GM21576 (cell line): ENCODE measurements around the gene CCDC30.

Experiments
- ATAC-seq: cut with Tn5 transposase; IDR thresholded peaks from one replicate; pipeline ENCODE4 v1.9.1; 2021; ENCODE audit warnings: mild to moderate bottlenecking, moderate library complexity; ENCODE audit not compliant: unreplicated experiment

The CCDC30 gene

DNA sequence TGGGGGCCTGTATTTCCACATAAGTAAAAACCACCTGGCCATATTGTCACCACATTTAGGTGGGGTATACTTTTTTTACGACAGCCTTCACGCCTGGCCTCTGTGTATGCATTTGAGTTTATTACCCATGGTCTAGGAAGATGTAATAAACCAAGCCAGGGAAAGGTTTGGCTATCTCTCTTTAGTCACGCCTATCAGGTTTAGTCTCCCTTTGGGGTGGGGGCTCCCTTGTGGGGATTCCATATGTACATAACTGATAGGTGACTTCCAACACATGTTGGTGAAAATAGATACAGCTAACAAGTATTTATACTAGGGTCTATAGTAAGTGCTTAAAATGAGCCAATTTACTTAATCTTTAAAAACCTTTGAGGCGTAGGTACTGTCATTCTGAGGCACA, 223.3 kb downstream of the CCDC30 start:
- no peak for ATAC-seq

DNA sequence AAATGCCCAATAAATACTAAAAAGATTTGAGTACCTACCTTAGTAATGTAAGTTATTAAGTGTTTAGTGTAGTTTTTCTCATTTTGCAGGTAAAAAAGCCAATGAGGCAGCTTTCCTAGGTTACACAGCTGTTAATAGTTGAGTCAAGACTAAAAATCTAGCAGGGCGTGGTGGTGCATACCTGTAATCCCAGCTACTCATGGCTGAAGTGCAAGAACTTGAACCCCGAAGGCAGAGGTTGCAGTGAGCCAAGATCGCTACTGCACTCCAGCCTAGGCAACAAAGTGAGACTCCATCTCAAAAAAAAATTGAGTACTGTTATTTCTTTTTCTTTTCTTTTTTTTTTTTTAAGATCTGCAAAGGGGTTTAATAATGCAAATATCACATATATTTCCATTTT, 226.8 kb downstream of the CCDC30 start:
- ATAC-seq = no peak

GRCh38 chr1:42690477-42691156, 227.5 kb downstream of the CCDC30 start:
- no peak for ATAC-seq

- no peak for ATAC-seq
Observed at GRCh38 chr1:42691157-42691498, 228.0 kb downstream of the CCDC30 start.

- ATAC-seq = no peak
Observed at GRCh38 chr1:42692461-42692860, 229.4 kb downstream of the CCDC30 start.

- ATAC-seq = no peak
Observed at GRCh38 chr1:42692911-42693310, 229.8 kb downstream of the CCDC30 start.

DNA sequence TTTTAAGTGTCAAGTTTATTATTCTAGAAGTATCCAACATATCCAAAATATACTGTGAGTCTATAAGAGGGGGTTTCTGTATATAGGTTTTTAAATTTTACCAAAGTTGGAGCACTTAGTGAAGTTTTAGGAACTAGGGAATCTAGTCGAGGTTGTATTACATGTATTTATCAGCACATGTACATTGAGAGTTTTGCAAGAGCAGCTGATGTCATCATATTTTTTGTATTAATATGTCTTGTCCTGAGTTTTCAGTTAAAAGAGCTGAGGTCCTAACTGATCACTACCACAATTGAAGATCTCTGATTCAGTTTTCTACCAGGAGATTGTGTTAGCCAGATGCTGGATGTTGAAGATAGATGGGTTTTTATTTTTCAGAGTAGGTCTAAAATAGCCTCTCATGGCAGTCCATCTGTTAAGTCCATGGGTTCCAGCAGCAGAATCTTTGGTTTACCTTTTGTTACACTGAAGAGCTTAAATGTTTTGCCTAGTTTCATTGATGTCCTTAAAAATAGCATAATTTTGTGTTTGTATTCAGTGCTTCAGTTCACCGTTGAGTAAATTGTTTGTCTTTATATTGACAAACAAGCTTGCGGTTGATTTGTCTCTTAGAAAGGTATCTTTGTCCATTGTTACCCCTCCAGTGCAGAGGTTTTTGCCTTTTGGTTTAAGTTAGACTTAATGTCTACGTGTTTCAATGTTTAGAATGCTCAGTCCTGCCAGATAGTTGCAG, 235.2 kb downstream of the CCDC30 start:
- no peak for ATAC-seq

GRCh38 chr1:42700006-42700405, 236.9 kb downstream of the CCDC30 start:
- ATAC-seq = no peak

- no peak for ATAC-seq
Observed at GRCh38 chr1:42703888-42704464, 240.9 kb downstream of the CCDC30 start.
